SK-N-MC (cell line): ENCODE data around the gene KLF3.

Source experiments
- EZH2 ChIP-seq: fragments of 200-600 bp; sonication (generic); IDR thresholded peaks from one replicate; pipeline ENCODE4 v1.6.1; 2017; ENCODE audit warnings: antibody characterized with exemption
- FOXP2 ChIP-seq: optimal IDR thresholded peaks from 2 replicates; pipeline ENCODE3; 2011; ENCODE audit warnings: mild to moderate bottlenecking, moderate library complexity; ENCODE audit not compliant: insufficient read depth; ENCODE audit errors: extremely low read length, control extremely low read depth
- POLR2AphosphoS5 ChIP-seq: IDR thresholded peaks from 2 replicates; pipeline ENCODE4 v1.6.1; 2012; ENCODE audit warnings: mild to moderate bottlenecking, low read depth, low read length, borderline replicate concordance

DNA sequence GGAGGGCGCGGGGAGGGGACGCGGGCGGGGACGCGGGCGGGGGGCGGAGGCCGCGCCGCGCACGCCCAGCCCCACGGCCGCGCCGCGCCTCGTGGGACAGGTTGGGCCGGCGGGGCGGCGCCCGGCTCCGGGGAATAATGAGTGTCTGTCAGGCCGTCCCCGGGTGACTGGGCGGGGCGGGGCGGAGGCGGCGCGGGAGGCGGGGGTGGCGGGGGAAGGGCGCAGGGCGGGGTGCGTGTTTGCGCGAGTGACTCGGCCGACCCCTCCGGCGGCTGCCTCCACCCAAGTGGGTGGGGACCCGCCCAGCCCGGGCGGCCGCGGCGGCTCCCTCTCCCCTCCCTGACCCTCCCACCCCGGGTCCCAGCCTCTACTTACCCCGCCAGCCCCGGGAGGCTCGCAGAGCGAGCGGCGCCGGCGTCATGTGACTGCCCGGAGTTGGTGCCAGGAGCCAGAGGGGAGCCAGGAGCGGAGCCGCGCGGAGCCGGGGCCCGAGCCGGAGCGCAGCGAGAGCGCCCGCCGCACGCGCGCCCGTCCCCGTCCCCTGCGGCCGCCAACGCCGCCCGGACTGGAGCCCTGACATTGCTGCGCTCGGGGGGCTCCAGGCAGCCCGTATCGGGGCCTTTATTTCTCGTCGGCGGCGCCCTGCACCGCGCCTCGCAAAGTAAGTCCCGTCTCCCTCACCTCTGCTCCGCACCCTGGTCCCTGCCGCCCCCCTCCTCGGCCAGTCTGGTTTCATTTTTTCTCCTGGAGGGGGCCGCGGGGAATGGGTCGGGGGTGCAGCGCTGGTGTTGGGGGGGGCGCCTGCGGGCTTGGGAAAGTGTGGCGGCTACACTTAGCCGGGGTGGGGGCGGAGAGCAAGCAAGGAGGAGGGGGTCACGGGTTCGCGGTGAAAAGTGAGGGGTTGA is at the start of gene KLF3:
- no peak for TF ChIP-seq EZH2
- TF ChIP-seq POLR2AphosphoS5 = peak; percentile 41; the same call in 1 of the 2 replicates
- TF ChIP-seq FOXP2 = no peak
